ENCODE measurements around the gene BUD13. TPM values are rescaled to one million over a fixed set of nuclear protein-coding genes. Genes with fewer than 3 reads are reported as not detected.

Gene BUD13
- total RNA-seq, 1 experiment from 2014 or later: 22.9 TPM

DNA sequence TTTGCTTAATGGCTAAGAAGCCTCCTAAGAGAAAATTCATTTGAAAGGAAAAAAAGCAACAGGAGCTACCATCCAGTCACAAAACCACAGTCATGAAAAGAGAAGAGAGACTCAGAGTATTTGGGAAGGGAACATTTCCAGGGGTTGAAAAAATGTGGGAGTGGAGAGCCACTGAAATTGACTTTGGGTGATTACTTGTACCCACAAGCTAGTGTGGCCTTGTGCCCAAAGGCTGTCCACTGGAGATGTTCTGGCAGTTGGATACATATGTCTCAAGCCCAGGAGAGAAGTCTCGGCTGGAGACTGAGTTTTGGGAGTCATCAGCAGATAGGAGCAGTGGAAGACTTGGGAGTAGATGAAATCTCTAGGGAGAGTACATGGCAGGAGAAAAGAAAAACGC, 22.1 kb upstream of the BUD13 start:
- BruUV-seq (replicated peaks): no TSS peak
- DNase-seq (ENCODE audit: low read depth, low spot score) (no peak), ATAC-seq (no peak)
- H3K4me1 ChIP-seq (ENCODE audit: control insufficient read depth in 1 of 2, insufficient read depth in 2 of 2, low read length in 2 of 2): peaks cover 0 to 24% of the 10 kb centered on the region in 2 experiments; a peak in 2 of 4 replicates
- no peaks in the 10 kb centered on the region for H3K36me3 ChIP-seq (ENCODE audit: control insufficient read depth in 1 of 2, insufficient read depth in 2 of 2, low read length in 2 of 2)
- no peaks in the 10 kb centered on the region for H3K9me3 ChIP-seq (ENCODE audit: control insufficient read depth in 1 of 2, insufficient read depth in 1 of 2, low read depth in 1 of 2, low read length in 2 of 2)
- H3K27ac ChIP-seq (ENCODE audit: low read depth, low read length): no peak overlapping the region
- CTCF ChIA-PET: no interaction called here
- no peak overlapping the region for H3K9ac ChIP-seq (ENCODE audit: low read length)
- no peaks in the 10 kb centered on the region for H3K79me2 ChIP-seq (ENCODE audit: insufficient read depth, low read length)
- no peaks in the 10 kb centered on the region for H4K20me1 ChIP-seq (ENCODE audit: insufficient read depth)
- POLR2A ChIA-PET: no interaction called here
- no peak overlapping the region for H3K4me2 ChIP-seq (ENCODE audit: low read length)
- RAD21 ChIA-PET (ENCODE audit: low non-redundant PET in 1 of 2, low total read pairs in 2 of 2, uncharacterized antibody in 2 of 2, unreplicated experiment in 2 of 2): no interaction called here
- intact Hi-C loops (cut with micrococcal nuclease): loop anchor here (5.0 kb wide), 1 partner anchor 432 kb away; no protein-coding TSS in a partner anchor
- H3K27me3 ChIP-seq (ENCODE audit: insufficient read depth, low read length): no peaks in the 10 kb centered on the region
- no peaks in the 10 kb centered on the region for H3K9me2 ChIP-seq (ENCODE audit: insufficient read depth)
- H3K4me3 ChIP-seq (replicated peaks in 1 of 2; ENCODE audit: low read depth in 1 of 2, low read length in 2 of 2): no peak overlapping the region
- TF ChIP-seq TCF7L2 (IDR thresholded peaks at IDR 0.05; ENCODE audit: borderline replicate concordance, extremely low read depth, insufficient read depth, insufficient read length) (no peak), CBX3 (IDR thresholded peaks at IDR 0.05; ENCODE audit: low read depth) (no peak), POLR2A (IDR thresholded peaks at IDR 0.05; ENCODE audit: borderline replicate concordance, extremely low read depth, insufficient read depth, insufficient read length) (no peak), FOSL1 (IDR thresholded peaks at IDR 0.05; ENCODE audit: low read depth) (no peak), ZNF274 (IDR thresholded peaks at IDR 0.05; ENCODE audit: low read depth, low read length) (no peak), EZH2phosphoT487 (IDR thresholded peaks at IDR 0.05; ENCODE audit: borderline replicate concordance) (no peak)
- TF ChIP-seq, protein P1, sequence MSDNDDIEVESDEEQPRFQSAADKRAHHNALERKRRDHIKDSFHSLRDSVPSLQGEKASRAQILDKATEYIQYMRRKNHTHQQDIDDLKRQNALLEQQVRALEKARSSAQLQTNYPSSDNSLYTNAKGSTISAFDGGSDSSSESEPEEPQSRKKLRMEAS (IDR thresholded peaks at IDR 0.05): no peak
- TF ChIP-seq, protein P2, sequence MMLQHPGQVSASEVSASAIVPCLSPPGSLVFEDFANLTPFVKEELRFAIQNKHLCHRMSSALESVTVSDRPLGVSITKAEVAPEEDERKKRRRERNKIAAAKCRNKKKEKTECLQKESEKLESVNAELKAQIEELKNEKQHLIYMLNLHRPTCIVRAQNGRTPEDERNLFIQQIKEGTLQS (IDR thresholded peaks at IDR 0.05): no peak
- H2AFZ ChIP-seq (ENCODE audit: low read depth, low read length, poor library complexity, severe bottlenecking): no peak overlapping the region

DNA sequence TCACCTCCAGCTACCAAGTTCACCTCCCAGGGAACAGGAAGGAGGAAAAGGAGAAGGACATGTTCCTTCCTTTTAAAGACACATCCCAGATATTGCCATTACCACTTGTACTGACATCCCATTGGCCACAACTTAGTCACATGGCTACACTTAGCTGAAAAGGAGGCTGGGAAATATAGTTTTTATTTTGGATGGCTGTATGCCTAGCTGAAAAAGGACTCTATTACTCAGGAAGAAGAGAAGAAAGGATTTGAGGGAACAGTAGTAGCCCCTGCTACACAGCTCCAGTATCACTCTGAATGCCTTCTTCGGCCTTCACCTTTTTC, 20.9 kb upstream of the BUD13 start:
- intact Hi-C loops (cut with micrococcal nuclease): loop anchor here (5.0 kb wide), 1 partner anchor 434 kb away; no protein-coding TSS in a partner anchor
- no peak overlapping the region for H3K27ac ChIP-seq (ENCODE audit: low read depth, low read length)
- H3K9me3 ChIP-seq (ENCODE audit: control insufficient read depth in 1 of 2, insufficient read depth in 1 of 2, low read depth in 1 of 2, low read length in 2 of 2): no peaks in the 10 kb centered on the region
- H3K4me1 ChIP-seq (ENCODE audit: control insufficient read depth in 1 of 2, insufficient read depth in 2 of 2, low read length in 2 of 2): peaks cover 2 to 25% of the 10 kb centered on the region in 2 experiments; a peak in 3 of 4 replicates
- H3K27me3 ChIP-seq (ENCODE audit: insufficient read depth, low read length): no peaks in the 10 kb centered on the region
- no peaks in the 10 kb centered on the region for H3K36me3 ChIP-seq (ENCODE audit: control insufficient read depth in 1 of 2, insufficient read depth in 2 of 2, low read length in 2 of 2)
- CTCF ChIA-PET: interaction anchor here (1.9 kb wide), 1 partner anchor 42 kb away, joined by 13 read pairs; no protein-coding TSS in a partner anchor
- no peak overlapping the region for H3K4me2 ChIP-seq (ENCODE audit: low read length)
- POLR2A ChIA-PET: interaction anchor here (0.6 to 0.7 kb wide), 2 partner anchors 18 to 350 kb away, joined by 3 read pairs; partner anchors contain the start of gene PAFAH1B2
- peak; percentile 43 for ATAC-seq
- H4K20me1 ChIP-seq (ENCODE audit: insufficient read depth): no peaks in the 10 kb centered on the region
- RAD21 ChIA-PET (ENCODE audit: low non-redundant PET in 1 of 2, low total read pairs in 2 of 2, uncharacterized antibody in 2 of 2, unreplicated experiment in 2 of 2): interaction anchor here in 1 of 2 experiments (1.1 kb wide), 1 partner anchor 42 kb away, joined by 3 read pairs; no protein-coding TSS in a partner anchor
- DNase-seq (ENCODE audit: low read depth, low spot score): peak; percentile 26
- H2AFZ ChIP-seq (ENCODE audit: low read depth, low read length, poor library complexity, severe bottlenecking): peak overlapping the region; percentile 92
- no peaks in the 10 kb centered on the region for H3K79me2 ChIP-seq (ENCODE audit: insufficient read depth, low read length)
- H3K9me2 ChIP-seq (ENCODE audit: insufficient read depth): no peaks in the 10 kb centered on the region
- no peak overlapping the region for H3K4me3 ChIP-seq (replicated peaks in 1 of 2; ENCODE audit: low read depth in 1 of 2, low read length in 2 of 2)
- H3K9ac ChIP-seq (ENCODE audit: low read length): no peak overlapping the region
- no TSS peak for BruUV-seq (replicated peaks)
- TF ChIP-seq SIN3A (IDR thresholded peaks at IDR 0.05; ENCODE audit: low read depth) (no peak), ELF1 (IDR thresholded peaks at IDR 0.05; ENCODE audit: borderline replicate concordance, low read depth) (no peak), ZNF274 (IDR thresholded peaks at IDR 0.05; ENCODE audit: low read depth, low read length) (no peak), EGR1 (IDR thresholded peaks at IDR 0.05; ENCODE audit: low read depth) (no peak), SRF (IDR thresholded peaks at IDR 0.05; ENCODE audit: low read depth) (no peak), POLR2AphosphoS5 (IDR thresholded peaks at IDR 0.05; ENCODE audit: low read depth, low read length) (no peak), YY1 (IDR thresholded peaks at IDR 0.05; ENCODE audit: extremely low read depth, insufficient replicate concordance, low read depth, low read length) (no peak), POLR2A (IDR thresholded peaks at IDR 0.05; ENCODE audit: borderline replicate concordance, extremely low read depth, insufficient read depth, insufficient read length) (no peak), ZFX (IDR thresholded peaks at IDR 0.05) (no peak), JUND (IDR thresholded peaks at IDR 0.05) (no peak), FOSL1 (IDR thresholded peaks at IDR 0.05; ENCODE audit: low read depth) (no peak), CEBPB (IDR thresholded peaks at IDR 0.05; ENCODE audit: low read depth) (no peak), EZH2 (IDR thresholded peaks at IDR 0.05) (no peak), EZH2phosphoT487 (IDR thresholded peaks at IDR 0.05; ENCODE audit: borderline replicate concordance) (no peak), RAD21 (IDR thresholded peaks at IDR 0.05; ENCODE audit: low read depth) (no peak)
- TF ChIP-seq, protein P1 (IDR thresholded peaks at IDR 0.05): no peak
- TF ChIP-seq, protein P2 (IDR thresholded peaks at IDR 0.05): no peak

Data from HCT116 (cell line).